Activated CD8-positive, alpha-beta T cell treated with anti-CD3 and anti-CD28 coated beads, Interleukin-2, amount 10 ng/mL, durations not matched to agents 7 days and 5 days (primary cell): ENCODE results near the gene MAS1. TPM values are rescaled to one million over a fixed set of nuclear protein-coding genes. Genes with fewer than 3 reads are reported as not detected.
A peak's percentile ranks its signal among the peaks of the same experiment; 100 is the strongest.

Source experiments
- ATAC-seq: fragments of 150-1000 bp; cut with Tn5 transposase; one replicate; pipeline ENCODE4 v1.10.0; 2021; ENCODE audit warnings: moderate library complexity
- CTCF ChIA-PET: fragments of 350-600 bp; sonication (Branson Sonifier 250); formaldehyde crosslinking; loops from one replicate; lab custom pipeline; 2021; ENCODE audit warnings: antibody characterized with exemption; lab: Charles Lee
- POLR2A ChIA-PET: fragments of 350-600 bp; sonication (Branson Sonifier 250); formaldehyde crosslinking; loops from one replicate; lab custom pipeline; 2021; ENCODE audit warnings: antibody characterized with exemption; lab: Charles Lee
- DNase-seq: peaks from one replicate; pipeline ENCODE4 v3.0.0-alpha.2; 2020
- H3K27ac Mint-ChIP-seq: one replicate; pipeline ENCODE4 v1.8.0; 2021; ENCODE audit warnings: mild to moderate bottlenecking, mixed read lengths
- H3K27me3 Mint-ChIP-seq: one replicate; pipeline ENCODE4 v1.8.0; 2021; ENCODE audit warnings: low read depth, mixed read lengths
- H3K36me3 Mint-ChIP-seq: one replicate; pipeline ENCODE4 v1.8.0; 2021; ENCODE audit warnings: low read depth, mixed read lengths
- H3K4me1 Mint-ChIP-seq: one replicate; pipeline ENCODE4 v1.8.0; 2021; ENCODE audit warnings: low read depth, mixed read lengths
- H3K4me3 Mint-ChIP-seq: one replicate; pipeline ENCODE4 v1.8.0; 2021; ENCODE audit warnings: mild to moderate bottlenecking, mixed read lengths
- H3K9me3 Mint-ChIP-seq: one replicate; pipeline ENCODE4 v1.8.0; 2022; ENCODE audit warnings: mixed read lengths; ENCODE audit not compliant: insufficient read depth
- total RNA-seq, 2 experiments: library from RNA; stranded (reverse); gene quantifications; one replicate each; pipeline ENCODE4 v1.2.3, GENCODE V29; 2021

Gene MAS1
- total RNA-seq, 2 experiments from 2014 or later = not detected

DNA sequence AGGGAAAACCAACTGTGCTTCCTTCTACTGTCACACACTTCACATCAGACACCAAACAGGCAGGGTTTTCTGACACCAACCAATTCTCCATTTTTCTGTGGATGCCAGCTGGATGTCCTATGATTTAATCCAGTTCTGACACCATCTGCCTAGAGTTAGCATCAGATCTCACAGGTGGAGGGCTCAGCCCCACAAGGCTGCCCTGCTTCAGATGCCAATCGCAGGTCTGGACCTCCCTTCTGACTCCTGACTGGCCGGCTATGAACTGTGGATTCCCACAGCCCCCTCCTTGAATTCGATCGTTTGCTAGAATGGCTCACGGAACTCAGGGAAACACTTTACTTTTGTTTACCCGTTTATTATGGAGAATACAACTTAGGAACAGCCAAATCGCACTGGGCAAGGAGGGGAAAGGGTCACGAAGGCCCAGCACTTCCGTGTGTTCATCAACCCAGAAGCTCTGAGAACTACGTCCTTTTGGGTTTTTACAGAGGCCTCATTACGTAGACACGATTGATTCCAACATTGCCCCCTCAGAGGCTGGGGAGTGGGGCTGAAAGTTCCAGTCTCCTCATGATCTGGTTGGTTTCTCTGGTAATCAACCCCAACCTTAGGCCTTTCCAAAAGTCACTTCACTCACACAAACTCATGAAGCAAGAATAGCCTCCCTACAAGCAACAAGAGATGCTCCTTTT is 25.4 kb upstream of the MAS1 start:
- Mint-ChIP-seq H3K4me3 (no peak overlapping the region), H3K9me3 (no peaks in the 10 kb centered on the region)

DNA sequence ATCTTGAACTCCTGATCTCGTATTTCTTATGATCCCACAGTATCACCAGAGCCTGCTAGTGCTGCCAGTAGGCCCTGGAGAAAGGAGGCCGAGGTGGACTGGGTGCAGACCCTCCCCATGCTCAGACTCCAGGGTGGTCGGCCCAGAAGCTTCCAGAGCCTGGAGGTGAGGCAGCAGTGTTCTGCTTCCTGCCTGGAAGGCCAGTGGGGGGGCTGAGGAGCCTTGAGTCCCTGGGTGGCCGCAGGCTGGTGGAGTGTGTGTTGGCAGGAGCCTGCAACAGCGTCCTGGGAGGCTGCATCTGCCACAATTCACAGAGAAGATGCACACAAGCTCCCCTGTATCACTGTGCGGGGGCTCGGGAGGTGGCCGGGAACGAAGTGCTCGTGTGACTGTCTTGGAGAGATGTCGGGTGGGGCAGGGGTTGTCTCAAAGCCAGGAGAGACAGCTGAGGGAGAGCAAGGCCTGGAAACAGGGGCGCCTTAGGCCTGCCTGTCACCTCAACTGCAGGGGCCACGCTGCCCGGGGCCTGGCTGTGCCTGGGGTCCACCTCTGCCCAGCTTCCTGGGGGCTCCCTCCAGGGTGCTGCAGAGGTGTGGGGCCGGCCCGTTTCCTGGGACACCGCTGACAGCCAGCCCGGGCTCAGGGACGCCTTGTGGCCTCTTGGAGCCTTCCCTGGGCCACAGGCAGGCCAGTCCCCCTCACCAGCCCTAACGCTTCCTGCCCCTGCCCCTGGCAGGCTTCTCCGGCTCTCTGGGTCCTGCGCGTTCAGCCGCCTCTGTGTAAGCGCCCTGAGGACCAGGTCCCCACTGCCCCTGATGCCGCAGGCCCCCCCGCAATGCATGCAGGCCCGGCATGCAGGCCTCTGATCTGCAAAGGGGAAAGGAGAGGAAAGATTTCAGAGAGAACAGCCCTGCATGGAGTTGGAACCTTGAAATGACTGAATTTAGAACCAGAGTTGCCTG is 24.2 kb upstream of the MAS1 start:
- Mint-ChIP-seq H3K27ac (no peak overlapping the region), H3K27me3 (peaks cover 2% of the 10 kb centered on the region), H3K9me3 (no peaks in the 10 kb centered on the region), H3K4me3 (no peak overlapping the region), H3K36me3 (no peaks in the 10 kb centered on the region), H3K4me1 (peaks cover 17% of the 10 kb centered on the region)
- POLR2A ChIA-PET = no interaction called here
- CTCF ChIA-PET = no interaction called here
- DNase-seq (no peak), ATAC-seq (no peak)

More for the DNA sequence above, 25.4 kb upstream of the MAS1 start:
- H3K4me1 Mint-ChIP-seq = peaks cover 15% of the 10 kb centered on the region
- CTCF ChIA-PET = no interaction called here
- H3K36me3 Mint-ChIP-seq = no peaks in the 10 kb centered on the region
- H3K27ac Mint-ChIP-seq = no peak overlapping the region
- POLR2A ChIA-PET = no interaction called here
- DNase-seq = no peak
- no peak for ATAC-seq
- peaks cover 4% of the 10 kb centered on the region for H3K27me3 Mint-ChIP-seq

DNA sequence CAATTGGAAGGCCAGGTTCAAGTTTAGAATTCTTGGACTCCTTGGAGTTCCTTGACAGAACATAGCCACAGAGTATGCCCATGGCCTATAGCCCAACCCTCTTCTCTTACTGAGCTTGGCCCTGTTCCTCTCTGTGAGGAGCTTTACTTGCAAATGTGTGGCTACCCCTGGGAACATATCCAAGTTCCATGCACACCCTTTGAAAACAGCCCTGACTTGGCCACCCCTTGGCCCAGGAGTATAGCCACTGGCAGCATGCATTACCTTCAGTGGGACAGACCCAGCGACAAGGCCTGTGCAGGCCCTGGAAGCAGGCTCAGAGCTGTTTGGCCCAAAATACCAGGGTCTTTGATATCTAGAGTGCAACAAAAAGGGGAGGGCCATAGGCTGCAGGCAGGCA is 19.5 kb upstream of the MAS1 start:
- ChIA-PET POLR2A (no interaction called here), CTCF (interaction anchor here (1.0 to 1.3 kb wide), 2 partner anchors 8 to 662 kb away, joined by 3 read pairs; no protein-coding TSS in a partner anchor)
- H3K27ac Mint-ChIP-seq = no peak overlapping the region
- H3K36me3 Mint-ChIP-seq = no peaks in the 10 kb centered on the region
- ATAC-seq = no peak
- H3K4me1 Mint-ChIP-seq = peaks cover 10% of the 10 kb centered on the region
- peaks cover 2% of the 10 kb centered on the region for H3K27me3 Mint-ChIP-seq
- H3K4me3 Mint-ChIP-seq = no peak overlapping the region
- no peaks in the 10 kb centered on the region for H3K9me3 Mint-ChIP-seq
- DNase-seq = no peak

DNA sequence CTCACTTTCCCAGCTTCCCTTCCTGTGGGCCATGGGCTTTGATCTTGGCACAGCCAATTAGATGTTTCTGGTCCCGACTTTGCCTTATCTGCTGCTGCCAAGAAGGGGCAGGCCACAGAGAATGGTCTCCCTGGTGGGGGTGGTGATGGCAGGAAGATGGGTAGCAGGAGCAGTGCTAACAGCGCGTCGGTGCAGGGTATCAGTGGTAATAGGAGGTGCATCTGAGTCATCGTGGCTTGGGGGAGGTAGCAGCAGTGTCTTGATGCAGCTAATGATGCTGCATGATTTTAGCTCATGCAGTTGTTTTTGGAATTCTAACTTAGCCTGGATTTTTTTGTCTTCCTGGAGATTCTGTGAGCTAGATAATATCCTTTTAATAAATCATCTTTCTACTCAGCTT is 18.9 kb upstream of the MAS1 start:
- H3K27me3 Mint-ChIP-seq = peaks cover 2% of the 10 kb centered on the region
- ChIA-PET CTCF (interaction anchor here (0.7 to 1.3 kb wide), 3 partner anchors 8 to 662 kb away, joined by 3 read pairs; no protein-coding TSS in a partner anchor), POLR2A (no interaction called here)
- no peaks in the 10 kb centered on the region for H3K36me3 Mint-ChIP-seq
- no peak overlapping the region for H3K4me3 Mint-ChIP-seq
- H3K9me3 Mint-ChIP-seq = no peaks in the 10 kb centered on the region
- no peak overlapping the region for H3K27ac Mint-ChIP-seq
- DNase-seq (peak; percentile 49), ATAC-seq (peak; percentile 74)
- H3K4me1 Mint-ChIP-seq = peaks cover 10% of the 10 kb centered on the region

DNA sequence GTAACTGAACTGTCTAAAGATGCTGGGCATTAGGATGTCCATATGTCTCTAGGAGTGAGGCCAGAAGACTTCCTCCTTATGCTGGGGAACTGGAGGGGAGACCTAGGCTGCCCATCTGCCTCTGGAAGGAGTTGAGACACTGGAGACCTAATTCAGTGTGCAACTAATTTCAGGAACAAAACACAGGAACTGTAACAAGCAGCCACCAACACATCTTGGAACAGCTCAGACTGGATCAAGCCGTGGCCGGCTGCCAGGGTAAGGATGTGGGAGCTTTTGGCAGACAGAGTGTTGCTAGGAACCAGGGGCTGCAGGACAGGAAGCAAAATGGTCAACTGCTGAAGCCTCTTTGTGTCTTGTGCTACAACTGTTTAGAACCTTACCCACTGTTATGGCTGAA is 16.4 kb upstream of the MAS1 start:
- no peak for DNase-seq
- CTCF ChIA-PET = no interaction called here
- Mint-ChIP-seq H3K27ac (no peak overlapping the region), H3K27me3 (peaks cover 4% of the 10 kb centered on the region), H3K36me3 (no peaks in the 10 kb centered on the region), H3K4me1 (peaks cover 10% of the 10 kb centered on the region), H3K4me3 (no peak overlapping the region), H3K9me3 (no peaks in the 10 kb centered on the region)
- ATAC-seq = no peak
- POLR2A ChIA-PET = no interaction called here

DNA sequence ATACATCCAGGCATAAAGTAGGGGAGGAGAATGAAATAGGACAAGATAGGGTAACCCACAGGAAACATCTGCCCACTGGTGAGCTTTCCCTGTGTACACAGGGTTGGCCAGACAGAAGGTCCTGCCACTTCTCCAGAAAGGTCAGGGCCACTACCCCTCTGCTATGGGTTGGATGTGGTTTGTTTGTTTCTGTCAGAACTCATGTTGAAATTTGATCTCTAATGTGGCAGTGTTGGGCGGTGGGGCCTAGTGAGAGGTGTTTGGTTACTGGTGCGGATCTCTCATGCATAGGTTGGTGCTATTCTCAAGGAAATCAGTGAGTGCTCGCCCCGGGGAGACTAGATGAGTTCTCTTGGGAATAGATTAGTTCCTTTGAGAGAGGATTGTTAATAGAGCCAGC is 15.6 kb upstream of the MAS1 start:
- no peak overlapping the region for H3K4me3 Mint-ChIP-seq
- no peak overlapping the region for H3K27ac Mint-ChIP-seq
- CTCF ChIA-PET = no interaction called here
- H3K4me1 Mint-ChIP-seq = peaks cover 10% of the 10 kb centered on the region
- POLR2A ChIA-PET = no interaction called here
- H3K9me3 Mint-ChIP-seq = no peaks in the 10 kb centered on the region
- ATAC-seq = no peak
- no peaks in the 10 kb centered on the region for H3K36me3 Mint-ChIP-seq
- DNase-seq = no peak
- peaks cover 3% of the 10 kb centered on the region for H3K27me3 Mint-ChIP-seq

DNA sequence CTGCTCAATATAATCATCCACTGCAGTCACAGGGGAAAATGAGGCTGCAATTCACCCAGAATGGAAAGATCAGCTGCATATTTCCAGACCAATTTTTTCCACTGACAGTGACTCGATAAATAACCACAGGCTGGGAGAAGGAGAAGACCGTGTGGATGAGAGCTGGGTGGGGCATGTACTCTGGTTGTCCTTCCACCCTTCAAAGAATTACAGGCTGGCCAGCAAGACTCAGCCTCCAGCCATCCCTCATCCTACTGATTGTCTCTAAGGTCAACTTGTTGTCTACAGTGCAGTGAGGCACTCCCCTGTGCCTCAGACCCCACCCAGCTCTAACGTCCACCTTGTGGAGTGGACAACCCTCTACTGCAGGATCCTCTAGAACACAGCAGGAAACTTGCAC is 14.5 kb upstream of the MAS1 start:
- no peak for DNase-seq
- Mint-ChIP-seq H3K9me3 (no peaks in the 10 kb centered on the region), H3K27me3 (peaks cover 3% of the 10 kb centered on the region), H3K4me3 (no peak overlapping the region), H3K4me1 (peaks cover 9% of the 10 kb centered on the region), H3K36me3 (no peaks in the 10 kb centered on the region), H3K27ac (no peak overlapping the region)
- no peak for ATAC-seq
- CTCF ChIA-PET = no interaction called here
- POLR2A ChIA-PET = no interaction called here

DNA sequence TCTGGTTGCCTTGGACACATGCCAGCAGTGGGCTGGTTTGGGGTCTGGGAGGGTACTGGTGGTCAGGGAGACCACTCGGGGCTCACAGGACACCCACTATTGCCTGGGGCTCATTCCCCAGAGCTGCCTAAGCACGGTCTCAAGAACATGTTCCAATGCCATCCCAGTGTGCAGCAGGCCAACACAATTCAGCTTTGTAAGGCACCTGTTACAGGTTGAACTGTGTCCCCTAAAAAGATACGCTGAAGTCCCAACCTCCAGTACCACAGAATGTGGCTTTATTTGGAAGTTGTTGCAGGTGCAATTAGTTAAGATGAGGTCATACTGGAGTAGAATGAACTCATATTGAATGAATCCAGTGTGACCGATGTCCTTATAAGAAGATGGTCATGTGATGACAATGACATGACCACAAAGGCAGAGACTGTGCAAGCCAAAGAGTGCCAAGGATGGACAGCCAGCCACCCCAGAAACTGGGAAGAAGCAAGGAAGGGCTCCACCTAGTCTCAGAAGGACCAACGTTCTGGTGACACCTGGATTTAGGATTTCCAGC is 13.5 kb upstream of the MAS1 start:
- Mint-ChIP-seq H3K27me3 (peaks cover 6% of the 10 kb centered on the region), H3K9me3 (no peaks in the 10 kb centered on the region), H3K4me3 (no peak overlapping the region), H3K27ac (no peak overlapping the region), H3K4me1 (peaks cover 2% of the 10 kb centered on the region), H3K36me3 (no peaks in the 10 kb centered on the region)
- ChIA-PET POLR2A (no interaction called here), CTCF (no interaction called here)
- DNase-seq (no peak), ATAC-seq (no peak)

DNA sequence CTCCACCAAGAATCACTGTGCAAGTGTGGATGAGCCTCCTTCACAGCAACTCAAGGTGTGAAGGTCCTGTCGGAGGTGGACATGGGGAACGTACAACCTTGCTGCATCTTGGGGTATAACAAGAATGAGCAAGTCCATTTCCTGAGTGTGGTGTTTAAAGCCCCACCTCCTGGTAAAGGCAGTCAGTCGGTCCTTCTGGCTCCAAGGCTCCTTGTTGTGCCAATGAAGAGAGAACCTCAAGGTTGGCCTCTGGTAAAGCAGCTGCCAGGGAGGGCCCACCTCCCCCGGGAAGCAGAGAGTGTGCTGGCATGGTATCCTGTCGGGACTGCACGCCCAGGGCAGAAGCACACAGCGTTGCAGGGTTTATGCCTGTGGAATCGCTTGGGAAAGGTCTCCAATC is 12.4 kb upstream of the MAS1 start:
- Mint-ChIP-seq H3K27ac (no peak overlapping the region), H3K4me3 (no peak overlapping the region), H3K4me1 (no peaks in the 10 kb centered on the region), H3K9me3 (no peaks in the 10 kb centered on the region), H3K27me3 (peaks cover 9% of the 10 kb centered on the region), H3K36me3 (no peaks in the 10 kb centered on the region)
- ATAC-seq (no peak), DNase-seq (no peak)
- CTCF ChIA-PET = no interaction called here
- POLR2A ChIA-PET = no interaction called here

DNA sequence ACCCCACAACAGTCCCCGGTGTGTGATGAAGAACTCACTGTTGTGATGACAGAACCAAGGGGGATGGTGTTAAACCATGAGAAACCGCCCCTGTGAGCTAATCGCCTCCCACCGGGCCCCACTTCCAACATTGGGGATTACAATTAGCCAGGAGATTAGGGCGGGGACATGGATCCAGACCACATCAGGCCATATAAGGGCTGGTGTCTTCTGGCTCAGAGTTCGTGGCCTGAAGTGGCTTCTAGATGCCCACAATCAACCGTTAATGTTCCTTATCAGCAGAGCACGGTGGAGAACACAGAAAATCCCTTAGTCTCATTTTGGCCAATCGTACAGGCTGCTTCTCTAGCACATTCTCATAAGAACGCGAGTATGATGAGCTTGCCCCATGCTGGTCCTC is 10.9 kb upstream of the MAS1 start:
- DNase-seq (no peak), ATAC-seq (no peak)
- ChIA-PET CTCF (no interaction called here), POLR2A (no interaction called here)
- Mint-ChIP-seq H3K9me3 (no peaks in the 10 kb centered on the region), H3K4me1 (no peaks in the 10 kb centered on the region), H3K4me3 (no peak overlapping the region), H3K36me3 (no peaks in the 10 kb centered on the region), H3K27me3 (peaks cover 9% of the 10 kb centered on the region), H3K27ac (no peak overlapping the region)

DNA sequence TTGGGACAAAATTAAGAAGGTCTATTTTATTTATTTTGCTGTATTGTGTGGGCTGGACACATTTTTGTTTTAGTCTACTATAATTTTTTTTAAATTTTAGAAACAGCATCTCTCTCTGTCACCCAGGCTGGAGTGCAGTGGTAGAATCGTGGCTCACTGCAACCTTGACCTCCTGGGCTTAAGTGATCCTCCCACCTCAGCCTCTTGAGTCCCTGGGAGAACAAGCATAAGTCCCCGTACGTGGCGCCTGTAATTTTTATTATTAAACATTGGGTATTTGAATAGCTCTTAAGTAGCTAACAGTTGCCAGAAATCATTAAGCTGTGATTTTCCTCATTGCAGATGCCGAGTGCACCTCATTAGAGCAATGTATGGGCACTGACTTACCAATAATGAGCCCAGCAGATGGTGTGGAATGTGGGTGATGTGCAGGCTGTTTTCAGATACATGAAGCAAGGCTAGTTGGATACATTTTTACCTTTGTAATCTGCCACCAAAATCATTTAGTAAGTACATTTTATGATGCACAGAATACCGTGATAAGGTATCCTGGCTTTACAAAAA is 10.3 kb upstream of the MAS1 start:
- no peak for ATAC-seq
- H3K4me1 Mint-ChIP-seq = no peaks in the 10 kb centered on the region
- POLR2A ChIA-PET = no interaction called here
- no peak overlapping the region for H3K4me3 Mint-ChIP-seq
- peaks cover 9% of the 10 kb centered on the region for H3K27me3 Mint-ChIP-seq
- no peaks in the 10 kb centered on the region for H3K9me3 Mint-ChIP-seq
- H3K36me3 Mint-ChIP-seq = no peaks in the 10 kb centered on the region
- CTCF ChIA-PET = interaction anchor here (0.9 kb wide), 1 partner anchor 72 kb away, joined by 3 read pairs; no protein-coding TSS in a partner anchor
- H3K27ac Mint-ChIP-seq = no peak overlapping the region
- no peak for DNase-seq

DNA sequence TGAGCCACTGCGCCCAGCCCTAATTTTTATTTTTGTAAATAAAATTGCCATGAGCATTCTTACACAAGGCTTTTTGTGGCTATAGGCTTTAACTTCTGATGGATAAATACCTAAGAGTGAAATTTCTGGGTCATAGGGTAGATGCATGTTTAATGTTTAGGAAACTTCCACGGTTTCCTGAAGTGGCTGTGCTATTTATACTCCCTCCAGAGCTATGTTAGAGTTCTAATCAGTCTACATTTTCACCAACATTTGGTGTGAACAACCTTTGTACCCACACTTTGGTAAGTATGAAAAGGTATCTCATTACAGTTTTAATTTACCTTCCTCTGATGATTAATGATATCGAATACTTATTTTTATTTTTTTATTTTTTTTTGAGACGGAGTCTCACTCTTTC is 6.1 kb upstream of the MAS1 start:
- POLR2A ChIA-PET = no interaction called here
- ATAC-seq (no peak), DNase-seq (no peak)
- Mint-ChIP-seq H3K36me3 (no peaks in the 10 kb centered on the region), H3K4me3 (no peak overlapping the region), H3K27ac (no peak overlapping the region), H3K4me1 (no peaks in the 10 kb centered on the region), H3K27me3 (peaks cover 13% of the 10 kb centered on the region), H3K9me3 (no peaks in the 10 kb centered on the region)
- CTCF ChIA-PET = no interaction called here
